ENCODE data around the gene BPIFA1. TPM values are rescaled to one million over a fixed set of nuclear protein-coding genes. Genes with fewer than 3 reads are reported as not detected.

Gene BPIFA1
- total and polyA plus RNA-seq, 2 of the 8 experiments (the other 6 are each of a cell fraction or from before 2014, with no cell fraction given) = not detected

DNA sequence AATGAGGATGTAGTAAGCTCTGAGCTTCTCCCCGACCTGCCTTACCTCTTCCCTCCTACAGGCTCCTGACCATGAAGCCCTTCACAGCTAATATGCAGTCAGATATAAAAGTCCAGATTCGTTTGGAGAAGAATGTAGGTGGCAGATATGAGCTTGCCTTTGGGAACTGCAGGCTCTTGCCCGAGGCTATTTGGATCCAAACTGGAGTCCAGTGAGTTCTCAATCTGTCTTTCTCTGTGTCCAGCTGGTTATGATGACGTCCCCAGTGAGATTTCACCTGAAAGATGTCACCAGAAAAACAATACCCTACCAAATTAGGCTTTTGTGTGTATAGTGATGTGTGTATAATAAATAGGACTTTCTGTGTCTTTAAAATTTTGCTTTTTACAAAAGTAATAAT is 33.3 kb upstream of the BPIFA1 start (continued):
- TF ChIP-seq, protein P1, sequence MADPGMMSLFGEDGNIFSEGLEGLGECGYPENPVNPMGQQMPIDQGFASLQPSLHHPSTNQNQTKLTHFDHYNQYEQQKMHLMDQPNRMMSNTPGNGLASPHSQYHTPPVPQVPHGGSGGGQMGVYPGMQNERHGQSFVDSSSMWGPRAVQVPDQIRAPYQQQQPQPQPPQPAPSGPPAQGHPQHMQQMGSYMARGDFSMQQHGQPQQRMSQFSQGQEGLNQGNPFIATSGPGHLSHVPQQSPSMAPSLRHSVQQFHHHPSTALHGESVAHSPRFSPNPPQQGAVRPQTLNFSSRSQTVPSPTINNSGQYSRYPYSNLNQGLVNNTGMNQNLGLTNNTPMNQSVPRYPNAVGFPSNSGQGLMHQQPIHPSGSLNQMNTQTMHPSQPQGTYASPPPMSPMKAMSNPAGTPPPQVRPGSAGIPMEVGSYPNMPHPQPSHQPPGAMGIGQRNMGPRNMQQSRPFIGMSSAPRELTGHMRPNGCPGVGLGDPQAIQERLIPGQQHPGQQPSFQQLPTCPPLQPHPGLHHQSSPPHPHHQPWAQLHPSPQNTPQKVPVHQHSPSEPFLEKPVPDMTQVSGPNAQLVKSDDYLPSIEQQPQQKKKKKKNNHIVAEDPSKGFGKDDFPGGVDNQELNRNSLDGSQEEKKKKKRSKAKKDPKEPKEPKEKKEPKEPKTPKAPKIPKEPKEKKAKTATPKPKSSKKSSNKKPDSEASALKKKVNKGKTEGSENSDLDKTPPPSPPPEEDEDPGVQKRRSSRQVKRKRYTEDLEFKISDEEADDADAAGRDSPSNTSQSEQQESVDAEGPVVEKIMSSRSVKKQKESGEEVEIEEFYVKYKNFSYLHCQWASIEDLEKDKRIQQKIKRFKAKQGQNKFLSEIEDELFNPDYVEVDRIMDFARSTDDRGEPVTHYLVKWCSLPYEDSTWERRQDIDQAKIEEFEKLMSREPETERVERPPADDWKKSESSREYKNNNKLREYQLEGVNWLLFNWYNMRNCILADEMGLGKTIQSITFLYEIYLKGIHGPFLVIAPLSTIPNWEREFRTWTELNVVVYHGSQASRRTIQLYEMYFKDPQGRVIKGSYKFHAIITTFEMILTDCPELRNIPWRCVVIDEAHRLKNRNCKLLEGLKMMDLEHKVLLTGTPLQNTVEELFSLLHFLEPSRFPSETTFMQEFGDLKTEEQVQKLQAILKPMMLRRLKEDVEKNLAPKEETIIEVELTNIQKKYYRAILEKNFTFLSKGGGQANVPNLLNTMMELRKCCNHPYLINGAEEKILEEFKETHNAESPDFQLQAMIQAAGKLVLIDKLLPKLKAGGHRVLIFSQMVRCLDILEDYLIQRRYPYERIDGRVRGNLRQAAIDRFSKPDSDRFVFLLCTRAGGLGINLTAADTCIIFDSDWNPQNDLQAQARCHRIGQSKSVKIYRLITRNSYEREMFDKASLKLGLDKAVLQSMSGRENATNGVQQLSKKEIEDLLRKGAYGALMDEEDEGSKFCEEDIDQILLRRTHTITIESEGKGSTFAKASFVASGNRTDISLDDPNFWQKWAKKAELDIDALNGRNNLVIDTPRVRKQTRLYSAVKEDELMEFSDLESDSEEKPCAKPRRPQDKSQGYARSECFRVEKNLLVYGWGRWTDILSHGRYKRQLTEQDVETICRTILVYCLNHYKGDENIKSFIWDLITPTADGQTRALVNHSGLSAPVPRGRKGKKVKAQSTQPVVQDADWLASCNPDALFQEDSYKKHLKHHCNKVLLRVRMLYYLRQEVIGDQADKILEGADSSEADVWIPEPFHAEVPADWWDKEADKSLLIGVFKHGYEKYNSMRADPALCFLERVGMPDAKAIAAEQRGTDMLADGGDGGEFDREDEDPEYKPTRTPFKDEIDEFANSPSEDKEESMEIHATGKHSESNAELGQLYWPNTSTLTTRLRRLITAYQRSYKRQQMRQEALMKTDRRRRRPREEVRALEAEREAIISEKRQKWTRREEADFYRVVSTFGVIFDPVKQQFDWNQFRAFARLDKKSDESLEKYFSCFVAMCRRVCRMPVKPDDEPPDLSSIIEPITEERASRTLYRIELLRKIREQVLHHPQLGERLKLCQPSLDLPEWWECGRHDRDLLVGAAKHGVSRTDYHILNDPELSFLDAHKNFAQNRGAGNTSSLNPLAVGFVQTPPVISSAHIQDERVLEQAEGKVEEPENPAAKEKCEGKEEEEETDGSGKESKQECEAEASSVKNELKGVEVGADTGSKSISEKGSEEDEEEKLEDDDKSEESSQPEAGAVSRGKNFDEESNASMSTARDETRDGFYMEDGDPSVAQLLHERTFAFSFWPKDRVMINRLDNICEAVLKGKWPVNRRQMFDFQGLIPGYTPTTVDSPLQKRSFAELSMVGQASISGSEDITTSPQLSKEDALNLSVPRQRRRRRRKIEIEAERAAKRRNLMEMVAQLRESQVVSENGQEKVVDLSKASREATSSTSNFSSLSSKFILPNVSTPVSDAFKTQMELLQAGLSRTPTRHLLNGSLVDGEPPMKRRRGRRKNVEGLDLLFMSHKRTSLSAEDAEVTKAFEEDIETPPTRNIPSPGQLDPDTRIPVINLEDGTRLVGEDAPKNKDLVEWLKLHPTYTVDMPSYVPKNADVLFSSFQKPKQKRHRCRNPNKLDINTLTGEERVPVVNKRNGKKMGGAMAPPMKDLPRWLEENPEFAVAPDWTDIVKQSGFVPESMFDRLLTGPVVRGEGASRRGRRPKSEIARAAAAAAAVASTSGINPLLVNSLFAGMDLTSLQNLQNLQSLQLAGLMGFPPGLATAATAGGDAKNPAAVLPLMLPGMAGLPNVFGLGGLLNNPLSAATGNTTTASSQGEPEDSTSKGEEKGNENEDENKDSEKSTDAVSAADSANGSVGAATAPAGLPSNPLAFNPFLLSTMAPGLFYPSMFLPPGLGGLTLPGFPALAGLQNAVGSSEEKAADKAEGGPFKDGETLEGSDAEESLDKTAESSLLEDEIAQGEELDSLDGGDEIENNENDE (IDR thresholded peaks at IDR 0.05; ENCODE audit: insufficient replicate concordance, low read length) = no peak
- TF ChIP-seq BRCA1 (IDR thresholded peaks at IDR 0.05; ENCODE audit: low read depth, low read length) (no peak), SP2 (IDR thresholded peaks at IDR 0.05; ENCODE audit: low read length) (no peak)
